HepG2 (cell line): ENCODE measurements around the gene RPS15A. TPM values are rescaled to one million over a fixed set of nuclear protein-coding genes. Genes with fewer than 3 reads are reported as not detected.

Source experiments
- JARID2 ChIP-seq: sonication (generic); formaldehyde crosslinking; IDR thresholded peaks from 2 replicates; pipeline ENCODE4 v1.8.1; 2023; ENCODE audit warnings: missing genetic modification reagents, inconsistent platforms; ENCODE audit not compliant: insufficient replicate concordance
- NFYB ChIP-seq: sonication (generic); formaldehyde crosslinking; IDR thresholded peaks from 2 replicates; pipeline ENCODE4 v1.4.0; 2020; ENCODE audit warnings: missing genetic modification reagents
- NR0B2 ChIP-seq: sonication (generic); formaldehyde crosslinking; IDR thresholded peaks from 2 replicates; pipeline ENCODE4 v1.4.0; 2020; ENCODE audit warnings: mild to moderate bottlenecking, missing genetic modification reagents
- PHF5A ChIP-seq: IDR thresholded peaks from one replicate; pipeline ENCODE4 v1.6.1; 2018; ENCODE audit warnings: low read depth, missing genetic modification reagents; ENCODE audit not compliant: unreplicated experiment
- SP4 ChIP-seq: sonication (generic); formaldehyde crosslinking; IDR thresholded peaks from 2 replicates; pipeline ENCODE4 v1.8.1; 2023; ENCODE audit warnings: mild to moderate bottlenecking, missing genetic modification reagents
- ZBTB44 ChIP-seq: sonication (generic); formaldehyde crosslinking; IDR thresholded peaks from 2 replicates; pipeline ENCODE4 v1.4.0; 2020; ENCODE audit warnings: missing genetic modification reagents
- ZFP36L1 ChIP-seq: sonication (generic); formaldehyde crosslinking; IDR thresholded peaks from 2 replicates; pipeline ENCODE4 v1.8.0; 2022; ENCODE audit warnings: mild to moderate bottlenecking, missing genetic modification reagents, moderate library complexity
- ZNF207 ChIP-seq: fragments of 450-650 bp; IDR thresholded peaks from 2 replicates; pipeline ENCODE4 v1.6.1; 2016; ENCODE audit warnings: antibody characterized with exemption, borderline replicate concordance
- ZNF407 ChIP-seq: sonication (generic); formaldehyde crosslinking; IDR thresholded peaks from one replicate; pipeline ENCODE4 v1.5.1; 2020; ENCODE audit warnings: mild to moderate bottlenecking, missing genetic modification reagents; ENCODE audit errors: not compliant biosample characterization
- ZNF44 ChIP-seq: sonication (generic); formaldehyde crosslinking; IDR thresholded peaks from 2 replicates; pipeline ENCODE4 v1.5.1; 2020; ENCODE audit warnings: mild to moderate bottlenecking, missing genetic modification reagents
- ZNF619 ChIP-seq: sonication (generic); formaldehyde crosslinking; IDR thresholded peaks from 2 replicates; pipeline ENCODE4 v1.4.0; 2020; ENCODE audit warnings: mild to moderate bottlenecking, missing genetic modification reagents
- ZNF782 ChIP-seq: sonication (generic); formaldehyde crosslinking; IDR thresholded peaks from 2 replicates; pipeline ENCODE4 v1.4.0; 2020; ENCODE audit warnings: missing genetic modification reagents, mild to moderate bottlenecking, borderline replicate concordance
- ZSCAN29 ChIP-seq: sonication (generic); formaldehyde crosslinking; conservative IDR thresholded peaks from 2 replicates; pipeline ENCODE4 v1.4.0; 2020; ENCODE audit warnings: mild to moderate bottlenecking, missing genetic modification reagents
- polyA plus RNA-seq, 8 experiments: library from polyadenylated mRNA; depleted of rRNA in 3 of 8; stranded (reverse) in 7 of 8; unstranded in 1 of 8; fragments of >200 nt; fragmentation: Illumina TruSeq in 4 of 8; extraction: Trizol in 4 of 8; gene quantifications; 2 replicates each; pipeline versions ENCODE4 v1.2.1 to v1.2.3, GENCODE V29; 2011 to 2016; ENCODE audit warnings: low read depth in 4 of 8, missing spikeins in 1 of 8, mixed read lengths in 1 of 8; ENCODE audit not compliant: insufficient read depth in 1 of 8
- total RNA-seq, 5 experiments: library from RNA; depleted of rRNA; stranded (reverse); fragments of >200 nt; fragmentation: Illumina TruSeq; extraction: Trizol; gene quantifications; 2 replicates each; pipeline ENCODE4 v1.2.3, GENCODE V29; 2016; ENCODE audit warnings: low read depth in 1 of 5
- TF ChIP-seq, protein P1 (sequence below): sonication (generic); formaldehyde crosslinking; IDR thresholded peaks from 2 replicates; pipeline ENCODE4 v1.5.0; 2020; ENCODE audit warnings: missing genetic modification reagents

The RPS15A gene
- total and polyA plus RNA-seq, 2 of the 13 experiments (the other 11 are each of a cell fraction or from before 2014, with no cell fraction given) = 5,489 to 9,457 TPM

DNA sequence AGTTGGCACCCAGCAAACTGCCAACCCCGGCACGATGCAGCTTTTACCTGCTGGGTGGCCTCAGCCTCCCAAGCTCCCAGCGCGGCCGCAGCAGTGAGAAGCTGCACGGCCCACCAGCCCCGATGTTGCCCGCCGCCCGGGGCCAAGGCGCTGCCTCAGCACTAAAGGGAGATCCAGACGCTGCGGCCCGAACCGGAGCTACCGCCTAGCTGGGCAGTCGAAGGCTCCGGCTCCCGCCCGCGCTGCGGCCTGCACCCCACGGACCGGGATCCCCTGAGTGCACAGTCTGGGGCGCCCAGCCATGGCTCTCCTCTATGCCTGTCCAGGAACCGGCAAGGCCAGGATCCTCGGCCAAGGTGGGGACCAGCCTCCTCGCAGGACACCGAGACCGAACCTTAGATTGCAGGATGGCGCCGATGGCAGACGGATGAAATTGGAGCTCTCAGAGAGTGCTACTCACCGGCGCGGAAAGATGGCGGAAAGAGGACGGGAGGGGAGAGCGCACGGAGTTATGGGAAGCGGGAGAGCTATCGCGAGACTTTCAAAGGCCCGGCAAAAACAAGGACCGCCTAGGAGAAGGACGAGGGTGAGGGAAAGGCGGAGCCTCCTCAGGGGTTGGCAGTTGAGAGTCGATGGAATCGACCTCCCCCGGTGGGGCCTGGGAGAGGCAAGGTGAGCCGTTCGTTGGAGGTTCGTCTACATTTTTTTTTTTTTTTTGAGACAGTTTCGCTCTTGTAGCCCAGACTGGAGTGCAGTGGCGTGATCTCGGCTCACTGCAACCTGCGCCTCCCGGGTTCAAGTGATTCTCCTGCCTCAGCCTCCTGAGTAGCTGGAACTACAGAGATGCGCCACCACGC is at the start of gene RPS15A (continued):
- peak; percentile 97 for TF ChIP-seq ZNF407 (CRISPR knock-in tag)
- TF ChIP-seq ZNF619 (CRISPR knock-in tag) = peak; percentile 90
- TF ChIP-seq, protein P1, sequence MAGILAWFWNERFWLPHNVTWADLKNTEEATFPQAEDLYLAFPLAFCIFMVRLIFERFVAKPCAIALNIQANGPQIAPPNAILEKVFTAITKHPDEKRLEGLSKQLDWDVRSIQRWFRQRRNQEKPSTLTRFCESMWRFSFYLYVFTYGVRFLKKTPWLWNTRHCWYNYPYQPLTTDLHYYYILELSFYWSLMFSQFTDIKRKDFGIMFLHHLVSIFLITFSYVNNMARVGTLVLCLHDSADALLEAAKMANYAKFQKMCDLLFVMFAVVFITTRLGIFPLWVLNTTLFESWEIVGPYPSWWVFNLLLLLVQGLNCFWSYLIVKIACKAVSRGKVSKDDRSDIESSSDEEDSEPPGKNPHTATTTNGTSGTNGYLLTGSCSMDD (CRISPR knock-in tag) = no peak; the same call in 1 of the 2 replicates
- no peak for TF ChIP-seq ZNF207
- TF ChIP-seq JARID2 (CRISPR knock-in tag) = peak; percentile 65
- peak; percentile 98 for TF ChIP-seq ZNF44 (CRISPR knock-in tag)
- TF ChIP-seq SP4 (CRISPR knock-in tag) = peak; percentile 90
- peak; percentile 95 for TF ChIP-seq ZNF782 (CRISPR knock-in tag)
- no peak for TF ChIP-seq ZSCAN29 (CRISPR knock-in tag)
- peak; percentile 87; the same call in 1 of the 2 replicates for TF ChIP-seq ZBTB44
- peak; percentile 99 for TF ChIP-seq NR0B2 (CRISPR knock-in tag)
- TF ChIP-seq PHF5A (CRISPR knock-in tag) = peak; percentile 97
- TF ChIP-seq NFYB = no peak; the same call in 1 of the 2 replicates
- TF ChIP-seq ZFP36L1 = peak; percentile 87; the same call in 1 of the 2 replicates
